ENCODE measurements around the gene CCDC194. TPM values are rescaled to one million over a fixed set of nuclear protein-coding genes. Genes with fewer than 3 reads are reported as not detected.

The CCDC194 gene
- total and polyA plus RNA-seq, 2 of the 8 experiments (the other 6 are each of a cell fraction or from before 2014, with no cell fraction given): 0.33 TPM; not detected in 1

DNA sequence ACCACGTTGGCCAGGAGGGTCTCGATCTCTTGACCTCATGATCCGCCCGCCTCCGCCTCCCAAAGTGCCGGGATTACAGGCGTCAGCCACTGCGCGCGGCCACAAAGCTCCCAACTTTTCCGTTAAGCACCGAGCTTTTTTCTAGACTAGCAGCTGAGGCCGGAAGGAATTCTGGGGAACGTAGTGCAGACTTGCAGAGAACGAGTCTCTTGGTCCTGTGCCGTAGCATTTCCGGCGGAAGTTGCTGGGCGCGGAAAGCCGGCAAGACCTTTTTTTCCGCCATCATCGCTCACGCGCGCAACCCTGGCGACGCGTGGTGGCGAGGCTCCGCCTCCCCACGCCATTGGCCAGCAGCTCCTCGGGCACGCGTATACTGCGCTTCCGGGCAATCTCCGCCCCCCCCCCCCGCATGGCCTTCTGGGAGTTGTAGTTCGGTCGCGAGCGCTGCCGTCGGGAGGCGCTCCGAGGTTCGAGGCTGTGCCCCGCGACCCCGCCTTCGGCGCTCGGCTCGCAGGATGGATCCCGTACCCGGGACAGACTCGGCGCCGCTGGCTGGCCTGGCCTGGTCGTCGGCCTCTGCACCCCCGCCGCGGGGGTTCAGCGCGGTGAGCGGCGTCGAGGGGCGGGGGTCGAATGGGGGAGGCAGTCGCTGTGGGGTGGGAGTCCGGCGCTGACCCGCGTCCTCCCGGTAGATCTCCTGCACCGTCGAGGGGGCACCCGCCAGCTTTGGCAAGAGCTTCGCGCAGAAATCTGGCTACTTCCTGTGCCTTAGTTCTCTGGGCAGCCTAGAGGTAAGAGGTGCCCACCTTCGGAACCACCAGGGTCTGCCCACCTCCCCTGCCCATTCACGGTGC is 25.9 kb upstream of the CCDC194 start, which contains the start of gene MVB12A (continued):
- TF ChIP-seq CHD7 (IDR thresholded peaks at IDR 0.05; ENCODE audit: insufficient replicate concordance, low read length) (no peak), MAX (IDR thresholded peaks at IDR 0.05) (peak; percentile 87)
